A172 (cell line): ENCODE results near the gene TACC2. TPM values are rescaled to one million over a fixed set of nuclear protein-coding genes. Genes with fewer than 3 reads are reported as not detected.
A peak's percentile ranks its signal among the peaks of the same experiment; 100 is the strongest.

Experiments used
- DNase-seq: peaks from one replicate; pipeline ENCODE4 v3.0.0-alpha.2; 2015; ENCODE audit warnings: low spot score
- total RNA-seq: library from RNA; depleted of rRNA; stranded (reverse); fragments of >200 nt; shearing (Covaris generic); gene quantifications from 2 replicates; pipeline ENCODE4 v1.2.3, GENCODE V29; 2014

TACC2 gene
- total RNA-seq, 1 experiment from 2014 or later, result 8.5 TPM

DNA sequence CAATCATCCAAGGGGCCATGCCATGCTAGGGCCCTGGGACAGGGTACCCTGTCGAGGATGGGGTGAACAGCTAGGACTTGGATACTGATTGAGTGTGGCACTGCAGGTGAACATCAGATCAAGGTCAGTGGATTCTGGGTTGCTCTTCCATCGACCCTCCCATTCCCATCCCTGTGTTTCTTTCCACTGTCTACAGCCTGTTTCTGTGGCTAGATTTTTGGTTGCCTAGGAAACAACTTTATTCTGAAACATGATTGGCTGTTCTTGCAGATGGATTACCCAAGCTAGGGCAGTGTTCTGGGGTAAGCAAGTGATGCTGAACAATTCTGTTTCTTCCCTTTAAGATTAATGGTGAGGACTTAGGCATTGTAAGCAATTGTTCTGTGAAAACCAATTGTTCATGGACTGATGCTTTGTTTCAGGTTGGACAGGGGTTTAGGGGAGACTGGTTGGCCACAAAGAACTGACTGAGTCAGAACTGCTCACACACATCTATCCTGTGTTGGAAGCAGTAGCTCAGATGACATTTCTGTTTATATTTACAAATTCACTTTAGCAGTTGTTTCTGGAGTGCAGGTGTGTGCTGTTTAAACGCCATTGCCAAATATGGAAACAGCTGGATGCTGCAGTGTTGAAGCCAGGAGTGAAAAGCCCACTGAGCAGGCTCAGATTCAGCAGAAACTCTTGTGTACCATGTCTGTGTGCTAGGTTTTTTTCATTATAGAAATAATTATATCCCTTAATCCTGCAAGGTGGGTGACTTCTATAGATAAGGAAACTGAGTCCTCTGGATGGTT, 179.8 kb downstream of the TACC2 start:
- DNase-seq, result no peak

DNA sequence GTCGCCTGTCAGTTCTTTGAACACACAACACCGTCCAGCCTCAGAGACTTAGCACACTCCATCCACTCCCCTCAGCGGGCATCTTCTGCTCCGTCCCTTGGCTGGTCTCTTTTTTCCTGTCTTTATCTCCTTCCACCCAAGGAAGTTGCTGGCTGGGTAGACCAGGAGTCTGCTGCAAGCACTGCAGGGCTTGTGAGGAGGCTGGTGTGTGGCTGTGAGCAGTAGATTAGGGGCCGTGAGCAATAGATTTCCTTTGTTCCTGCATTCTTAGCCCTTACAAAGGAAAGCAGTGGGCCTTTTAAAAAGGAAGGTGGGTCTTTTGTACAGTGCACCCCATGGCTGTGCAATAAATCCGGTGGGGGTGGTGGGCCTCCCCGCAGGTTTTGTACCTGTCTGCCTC, 181.8 kb downstream of the TACC2 start:
- no peak for DNase-seq

DNA sequence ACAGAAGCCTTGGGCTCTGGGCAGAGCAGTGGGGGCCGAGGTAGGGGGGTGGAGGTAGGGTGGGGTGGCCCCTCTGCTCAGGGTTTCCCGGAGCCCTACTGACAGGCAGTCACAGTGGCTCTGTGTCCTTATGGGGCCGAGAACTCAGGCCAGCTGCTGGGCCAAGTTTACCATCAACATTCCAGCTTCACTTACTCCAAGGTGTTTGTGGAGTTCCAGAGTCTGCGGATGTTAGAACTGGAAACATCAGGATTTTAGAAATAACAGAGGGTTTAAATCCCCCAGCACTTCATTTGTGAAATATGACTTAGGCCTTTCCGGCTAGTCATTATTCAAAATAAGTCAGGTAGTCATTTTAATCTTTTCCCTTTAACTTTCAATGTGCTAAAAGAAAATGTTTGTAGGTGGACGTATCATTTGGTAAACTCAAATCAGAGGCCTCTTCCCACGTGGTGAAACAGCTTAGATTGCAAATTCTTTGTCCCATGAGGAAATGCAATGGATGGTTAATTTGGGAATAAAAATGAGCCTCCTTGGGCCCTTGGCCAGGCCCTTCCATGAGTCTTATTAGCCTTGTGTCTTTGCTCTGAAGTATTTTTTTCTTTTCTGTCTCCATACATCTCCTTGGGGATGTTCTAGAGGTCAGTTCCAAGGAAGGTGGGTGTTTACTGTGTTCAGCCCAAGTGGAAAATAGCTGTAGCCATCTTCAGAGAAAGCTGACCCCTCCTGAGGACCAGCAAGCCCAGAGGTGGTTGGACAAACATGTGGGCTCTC, 182.5 kb downstream of the TACC2 start:
- DNase-seq, result no peak

DNA sequence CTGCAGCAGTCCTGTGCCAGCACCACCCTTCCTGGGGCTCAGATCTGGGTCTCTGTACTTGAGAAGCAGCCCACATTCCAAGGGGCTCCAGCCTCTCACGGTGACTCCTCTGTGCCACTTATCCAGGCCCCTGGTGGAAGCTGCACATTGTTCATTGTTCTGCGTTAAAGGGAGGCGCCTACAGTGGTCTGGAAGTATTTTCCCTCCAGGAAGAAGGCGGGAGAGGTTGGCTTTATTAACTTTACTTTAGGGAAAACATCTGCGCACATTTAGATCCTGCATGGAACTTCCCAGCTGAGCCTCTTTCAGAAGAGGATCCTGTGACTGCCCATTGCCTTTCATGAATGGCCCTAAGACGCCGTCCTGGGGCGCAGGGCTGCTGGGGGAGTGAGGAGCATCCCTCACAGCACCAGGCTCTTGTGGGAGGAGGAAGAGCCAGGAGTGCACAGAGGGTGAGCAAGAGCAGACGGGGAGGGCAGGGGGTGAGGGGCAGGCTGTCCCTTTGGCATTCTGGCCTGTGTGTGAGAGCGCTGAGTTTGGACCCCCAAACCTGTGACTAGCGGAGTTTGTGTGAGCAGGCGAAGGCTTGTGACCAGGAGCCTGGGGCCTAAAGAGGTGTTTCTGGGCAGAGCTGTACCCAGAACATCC, 183.5 kb downstream of the TACC2 start:
- no peak for DNase-seq

DNA sequence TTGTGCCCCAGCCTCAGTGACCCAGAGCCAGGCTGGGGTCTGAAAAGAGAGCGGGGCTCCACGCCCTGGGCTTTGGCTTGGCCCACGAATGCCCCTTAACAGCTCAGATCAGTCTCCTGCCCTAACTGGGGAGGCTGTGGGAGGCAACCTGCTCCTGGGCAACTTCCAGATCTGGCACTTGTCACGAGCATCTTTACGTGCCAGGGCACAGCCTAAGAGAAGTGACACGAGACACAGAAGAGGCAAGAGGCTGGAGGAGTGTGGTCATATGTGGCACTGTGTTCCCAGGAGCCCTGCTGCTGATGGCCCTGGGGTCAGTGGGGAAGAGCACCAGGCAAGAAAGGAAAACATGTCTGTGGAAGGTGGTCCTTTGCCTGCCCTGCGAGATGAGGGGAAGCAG, 184.4 kb downstream of the TACC2 start:
- no peak for DNase-seq

DNA sequence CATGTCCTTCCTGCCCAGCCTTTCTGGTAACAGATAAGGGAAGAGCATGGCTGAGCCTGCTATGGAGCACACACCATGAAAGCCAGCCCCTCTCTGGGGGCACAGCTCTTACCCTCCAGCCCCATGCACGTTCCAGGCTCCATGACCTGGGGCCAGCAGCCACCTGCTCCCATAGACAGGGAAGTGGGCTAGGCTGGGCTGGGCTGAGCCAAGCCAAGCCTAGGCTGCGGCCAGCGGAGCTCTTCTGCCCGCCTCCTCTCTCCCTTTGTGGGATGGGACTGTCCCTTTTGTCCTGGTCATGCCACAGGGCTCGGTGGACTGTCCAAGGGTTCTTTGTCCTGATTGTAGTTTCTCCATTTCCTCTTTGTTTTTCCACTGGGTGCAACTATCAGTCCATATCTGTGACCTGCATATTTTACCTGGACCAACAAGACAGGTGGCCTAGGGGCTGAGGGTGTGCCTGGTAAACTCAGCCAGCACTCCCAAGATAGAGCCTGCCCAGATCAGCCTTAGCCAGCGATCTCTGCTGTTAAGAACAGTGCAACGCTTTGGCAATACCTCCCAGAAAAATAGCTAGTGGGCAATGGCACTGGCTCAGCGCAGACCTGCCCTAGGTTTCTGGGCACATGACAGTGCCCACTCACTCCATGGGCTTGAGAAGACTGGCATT, 184.9 kb downstream of the TACC2 start:
- no peak for DNase-seq

DNA sequence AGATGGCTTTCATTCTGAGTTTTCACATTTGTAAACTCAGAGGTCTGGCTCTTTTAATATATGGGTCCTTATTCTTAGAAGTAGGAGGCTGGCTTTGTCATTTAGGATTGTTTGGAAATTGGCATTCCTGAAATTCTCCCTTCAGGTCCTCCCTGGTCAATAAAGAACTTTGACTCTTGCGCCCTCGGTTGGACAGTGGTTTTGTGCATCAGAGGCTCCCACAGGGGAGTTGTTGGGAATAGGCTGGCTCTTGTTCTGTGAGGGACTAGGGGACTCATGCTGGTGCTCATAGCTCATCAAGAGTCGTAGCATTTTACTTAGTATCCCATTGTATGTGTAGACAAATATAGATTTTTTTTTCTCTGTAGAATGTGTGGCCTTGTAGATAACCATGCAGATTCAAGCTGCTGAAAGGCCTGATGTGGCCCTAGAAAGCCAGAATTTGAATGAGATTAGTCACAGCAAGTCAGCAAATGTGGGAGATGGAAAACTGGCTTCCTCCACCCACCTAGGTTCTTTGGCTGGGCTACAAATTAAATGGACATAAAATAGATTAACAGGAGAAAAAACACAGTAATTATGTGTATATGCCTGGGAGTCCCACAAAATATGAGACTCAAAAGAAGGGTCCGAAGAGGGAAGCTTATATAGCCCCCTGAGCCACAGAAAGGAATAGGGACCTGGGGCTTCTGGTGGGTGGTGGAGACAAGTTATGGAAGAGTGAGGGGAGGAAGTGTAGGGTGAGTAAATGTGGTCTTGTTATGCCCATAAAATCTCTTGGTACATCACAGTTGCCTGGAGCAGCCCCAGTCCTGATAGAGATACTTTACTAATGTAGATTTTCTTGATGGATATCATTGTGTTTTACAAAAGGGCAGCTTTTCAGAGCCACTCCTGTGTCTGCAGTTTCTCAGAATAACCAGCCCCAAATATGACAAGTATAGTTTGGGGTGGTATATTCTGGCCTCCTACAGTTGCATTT, 187.6 kb downstream of the TACC2 start:
- no peak for DNase-seq

DNA sequence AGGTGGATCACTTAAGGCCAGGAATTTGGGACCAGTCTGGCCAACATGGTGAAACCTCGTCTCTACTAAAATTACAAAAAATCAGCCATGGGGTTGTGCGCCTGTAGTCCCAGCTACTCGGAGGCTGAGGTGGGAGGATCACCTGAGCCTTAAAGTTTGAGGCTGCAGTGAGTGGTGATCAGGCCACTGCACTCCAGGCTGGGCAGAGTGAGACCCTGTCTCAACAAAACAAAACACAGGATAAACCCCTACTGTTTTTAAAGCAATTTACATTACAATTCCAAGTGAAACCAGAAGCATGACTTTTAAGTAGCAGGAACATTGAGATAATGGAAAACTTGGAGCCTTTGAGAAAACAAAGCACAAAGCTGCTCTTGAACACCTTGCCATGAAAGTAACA, 189.7 kb downstream of the TACC2 start:
- no peak for DNase-seq

DNA sequence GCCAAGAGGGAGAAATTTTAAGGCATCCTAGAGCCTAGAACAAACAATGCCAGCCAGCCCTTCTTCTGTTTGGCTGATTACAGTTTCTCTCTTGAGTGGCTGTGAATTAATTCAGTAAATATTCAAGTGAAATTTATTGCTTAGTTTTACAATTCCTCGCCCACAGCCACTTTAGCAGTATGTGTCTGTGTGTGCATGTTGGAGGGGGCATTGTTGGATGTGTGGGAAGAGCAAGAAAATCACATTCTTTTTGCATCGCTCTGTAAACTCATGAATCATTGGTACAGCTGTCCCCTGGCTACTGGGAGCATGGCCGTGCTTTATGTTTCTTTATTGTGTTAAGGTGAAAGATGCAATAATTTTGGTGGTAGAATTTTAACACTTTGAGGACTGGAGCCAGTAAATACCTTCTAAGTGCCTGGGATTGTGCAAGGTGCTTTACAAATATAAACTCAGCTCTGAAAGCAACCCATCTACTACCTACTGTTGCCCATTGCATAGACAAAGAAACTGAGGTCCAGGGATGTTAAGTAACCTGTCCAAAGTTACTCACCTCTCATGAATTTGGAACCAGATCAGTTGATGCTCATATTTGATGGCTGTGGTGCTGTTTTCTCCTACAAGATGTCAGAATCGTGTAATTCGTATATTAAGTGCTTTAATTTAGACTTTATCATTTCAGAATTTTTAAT, 192.2 kb downstream of the TACC2 start:
- DNase-seq, result peak; percentile 25

DNA sequence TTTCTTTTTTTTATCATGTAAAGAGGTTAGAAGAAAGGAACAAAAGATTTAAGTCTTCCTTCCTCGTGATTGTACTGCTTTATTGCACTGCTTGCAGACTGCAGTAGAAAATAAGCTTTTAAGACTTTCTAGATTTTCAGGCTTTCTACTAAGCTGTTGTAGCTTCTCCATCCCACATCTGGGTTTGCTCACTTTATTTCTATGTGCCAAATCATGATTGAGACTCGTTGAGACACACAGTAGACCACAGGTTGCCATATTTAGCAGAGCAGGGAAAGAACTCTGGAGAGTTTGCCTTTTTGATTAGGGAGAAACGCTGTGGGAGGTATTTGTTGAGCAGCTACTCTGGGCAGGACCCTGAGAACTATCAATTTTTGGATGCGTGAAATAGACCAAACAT, 192.9 kb downstream of the TACC2 start:
- no peak for DNase-seq

DNA sequence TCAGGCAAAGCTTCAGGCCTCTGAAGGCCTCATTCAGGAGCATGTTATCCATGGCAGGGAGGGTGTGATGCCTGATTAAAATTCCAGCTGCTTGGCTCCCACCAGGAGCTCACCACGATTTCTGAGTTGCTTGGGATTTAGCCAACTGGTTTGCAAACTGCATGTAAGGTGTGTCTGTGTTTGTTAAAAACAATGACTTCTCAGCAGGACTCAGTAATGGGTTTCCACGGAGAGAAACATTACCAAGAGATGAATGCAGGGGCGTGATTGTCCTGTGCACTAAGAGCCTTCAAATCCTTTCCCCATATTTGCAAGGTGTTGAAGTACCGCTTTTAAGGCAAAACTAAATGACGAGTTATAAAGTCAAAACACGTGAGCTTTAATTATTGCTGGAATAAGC, 193.3 kb downstream of the TACC2 start:
- DNase-seq, result peak; percentile 8

DNA sequence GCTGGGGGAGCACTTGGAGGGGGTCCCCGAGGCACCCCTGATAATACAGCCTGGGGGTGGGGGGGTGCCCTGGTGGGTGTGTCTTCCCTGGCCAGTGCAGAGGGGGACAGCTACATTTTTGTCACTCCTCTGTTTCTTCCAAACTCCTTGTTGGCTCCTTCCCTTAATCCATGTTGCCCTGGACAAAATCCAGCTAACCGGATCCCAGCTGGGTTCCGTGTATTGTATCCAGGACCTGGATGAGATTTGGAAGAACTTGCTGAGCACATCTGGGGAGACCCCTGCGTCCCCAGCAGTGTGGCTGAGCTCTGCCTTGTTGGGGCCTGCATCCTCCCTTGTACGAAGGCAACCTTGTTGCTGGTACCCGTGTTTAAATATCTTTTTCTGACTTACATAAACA, 195.3 kb downstream of the TACC2 start:
- no peak for DNase-seq

DNA sequence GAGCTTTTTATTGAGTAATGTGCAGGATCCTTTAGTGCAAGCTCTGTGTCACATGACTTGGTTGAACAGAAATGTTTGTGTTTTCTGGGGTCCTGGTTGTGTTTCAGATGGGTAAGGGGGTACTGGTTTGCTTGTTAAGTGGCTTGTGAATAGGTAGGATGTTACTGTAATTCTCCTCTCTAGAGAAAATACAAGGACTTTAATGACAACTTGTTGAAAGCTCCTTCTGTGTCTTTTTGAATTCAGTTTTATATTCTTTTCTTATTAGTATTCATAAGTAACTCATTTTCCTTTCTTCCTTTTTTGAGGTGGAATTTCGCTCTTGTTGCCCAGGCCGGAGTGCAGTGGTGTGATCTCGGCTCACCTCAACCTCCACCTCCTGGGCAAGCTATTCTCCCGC, 196.7 kb downstream of the TACC2 start:
- no peak for DNase-seq

DNA sequence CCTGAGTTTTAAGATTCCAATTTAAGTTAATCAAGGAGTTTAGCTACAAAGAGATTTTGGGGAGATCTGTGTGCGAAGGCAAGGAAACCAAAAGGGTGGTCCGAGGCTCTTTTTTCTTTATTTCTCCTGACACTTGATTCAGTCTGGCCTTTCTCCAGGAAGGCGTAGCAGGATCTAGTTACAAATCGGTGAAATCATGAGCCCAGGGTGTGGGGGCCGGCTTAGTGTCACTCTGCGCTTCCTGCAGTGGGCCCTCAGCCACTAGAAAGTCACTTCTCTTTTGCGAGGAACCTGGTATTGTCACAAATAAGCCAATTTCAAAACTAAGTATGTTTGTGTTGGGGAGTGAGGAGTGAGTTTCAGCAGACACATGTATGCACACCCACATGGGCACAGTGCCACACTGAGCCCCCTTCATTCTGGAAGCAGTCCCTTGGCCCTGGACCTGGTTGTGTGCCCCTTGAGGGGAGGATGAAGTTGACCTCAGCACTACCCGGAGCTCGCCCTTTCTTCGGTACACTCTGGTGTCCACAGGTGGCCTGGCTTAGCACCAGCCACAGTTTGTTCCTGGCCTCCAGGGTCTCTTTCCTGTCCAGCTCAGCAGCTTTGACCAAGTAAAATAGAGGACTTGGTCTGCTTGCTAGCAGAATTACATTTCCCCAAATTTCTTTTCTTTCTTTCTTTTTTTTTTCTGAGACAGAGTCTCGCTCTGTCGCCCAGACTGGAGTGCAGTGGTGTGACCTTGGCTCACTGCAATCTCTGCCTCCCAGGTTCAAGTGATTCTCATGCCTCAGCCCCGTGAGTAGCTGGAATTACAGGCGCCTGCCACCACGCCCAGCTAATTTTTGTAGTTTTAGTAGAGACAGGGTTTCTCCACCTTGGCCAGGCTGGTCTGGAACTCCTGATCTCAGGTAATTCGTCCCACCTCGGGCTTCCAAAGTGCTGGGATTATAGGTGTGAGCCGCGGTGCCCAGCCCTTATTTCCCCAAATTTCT, 198.2 kb downstream of the TACC2 start:
- no peak for DNase-seq

DNA sequence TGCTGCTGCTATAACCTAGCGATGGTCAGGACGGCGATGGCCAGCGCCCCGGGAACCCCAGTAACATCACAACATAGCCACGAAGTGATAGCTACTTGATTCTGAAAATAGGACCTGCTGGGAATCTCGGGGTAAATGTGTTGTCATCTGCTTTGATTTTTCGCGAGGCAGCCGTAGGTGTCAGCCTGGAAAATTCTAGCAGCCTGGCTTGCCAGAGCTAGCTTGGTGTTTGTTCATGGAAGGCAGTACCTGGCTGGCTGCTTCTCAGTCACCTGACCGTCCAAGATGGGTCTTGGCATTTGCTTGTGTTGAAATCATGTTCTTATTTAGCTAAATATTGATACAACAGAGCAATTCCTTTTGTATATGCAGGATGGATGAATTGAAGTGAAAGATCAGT, 199.7 kb downstream of the TACC2 start:
- no peak for DNase-seq

DNA sequence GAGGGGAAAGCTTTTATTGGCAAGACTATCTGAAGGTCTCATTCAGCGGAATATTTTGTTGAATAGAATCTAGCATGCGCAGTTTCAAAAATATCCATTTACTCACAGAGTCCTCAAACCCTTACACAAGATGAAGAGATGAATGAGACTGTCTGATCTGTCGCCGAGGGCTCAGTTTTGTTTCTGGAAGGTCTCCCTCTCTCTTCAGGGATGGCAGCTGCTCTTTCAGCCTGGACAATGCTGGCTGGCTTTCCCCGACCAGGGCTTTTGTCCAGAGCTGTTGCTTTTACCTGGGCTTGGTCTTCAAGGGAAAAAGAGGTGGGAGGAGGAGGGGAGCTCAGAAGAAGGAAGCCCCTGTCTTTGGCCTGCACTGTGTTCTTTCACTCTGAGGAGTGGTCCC, 200.2 kb downstream of the TACC2 start:
- no peak for DNase-seq

DNA sequence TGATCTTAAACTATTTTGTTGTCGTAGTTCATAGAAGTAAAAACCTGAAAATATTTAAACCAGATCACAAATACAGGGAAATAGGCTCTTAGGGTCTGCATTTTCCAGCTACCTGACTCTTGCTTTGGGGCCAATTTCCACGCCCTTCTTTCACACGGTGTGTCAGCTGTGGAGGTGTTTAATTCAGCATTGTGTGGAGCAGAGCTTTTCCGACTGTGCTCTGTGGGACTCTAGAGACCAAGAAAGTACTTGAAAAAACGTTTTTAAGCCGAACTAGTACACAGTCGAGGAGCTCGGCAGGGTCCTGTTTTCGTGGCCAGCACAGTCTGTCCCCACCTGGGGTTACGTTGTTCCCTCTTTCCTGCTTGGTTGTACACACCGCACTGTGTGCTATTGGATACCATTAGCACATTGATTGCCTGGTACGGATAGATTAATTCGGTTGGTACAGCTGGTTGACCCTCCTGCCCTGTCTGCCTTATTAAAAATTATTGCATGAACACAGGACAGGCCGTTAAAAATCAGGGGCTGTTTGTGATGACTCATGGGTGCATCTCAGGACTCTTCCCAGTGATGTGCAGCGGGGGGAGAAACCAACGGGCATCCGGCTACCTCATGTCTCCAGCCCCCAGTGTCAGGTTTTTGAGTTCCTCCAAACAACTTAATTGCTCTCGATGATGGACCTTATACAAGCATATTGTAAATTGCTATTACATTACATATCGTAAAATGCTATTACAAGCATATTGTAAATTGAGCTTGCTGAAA, 201.4 kb downstream of the TACC2 start:
- DNase-seq, result peak; percentile 54

DNA sequence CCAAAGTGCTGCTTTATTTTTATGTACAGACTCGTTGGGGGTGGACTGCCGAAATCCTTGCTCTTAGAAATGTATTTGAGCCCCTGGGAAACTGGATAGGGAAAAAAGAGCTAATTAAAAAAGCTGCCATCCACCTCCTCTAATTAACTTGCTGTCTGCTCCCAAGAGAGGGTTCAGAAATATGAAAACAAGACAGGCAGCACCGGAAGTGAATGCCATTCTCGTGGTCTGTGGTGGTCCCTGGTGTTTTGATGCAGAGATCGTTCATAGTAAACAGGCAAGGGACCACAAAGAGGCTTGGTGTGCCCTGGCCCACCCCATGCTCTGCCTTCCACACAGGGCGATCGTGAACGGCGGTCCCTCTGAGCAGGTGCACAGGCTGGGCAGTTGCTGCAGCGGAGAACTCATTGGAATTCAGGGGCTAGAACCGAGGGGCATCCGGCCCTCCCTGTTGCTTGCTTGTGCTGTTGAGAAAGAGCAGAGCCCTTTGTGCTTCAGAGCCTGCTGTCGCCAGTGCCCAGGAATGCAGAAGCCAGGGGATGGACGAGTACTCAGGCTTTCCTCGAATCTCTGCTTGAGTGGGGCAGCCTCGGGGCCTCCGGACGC, 203.1 kb downstream of the TACC2 start:
- no peak for DNase-seq
